GM03348 (cell line): ENCODE measurements around the gene HAVCR1.
A peak's percentile ranks its signal among the peaks of the same experiment; 100 is the strongest.
"Not testable (repeated sequence)": the region's sequence is repeated elsewhere in the genome, so short reads cannot be mapped to it uniquely, and the experiment has no call there.

Experiments used
- DNase-seq: peaks from one replicate; pipeline ENCODE4 v3.0.0; 2012; ENCODE audit warnings: low spot score

Gene HAVCR1

DNA sequence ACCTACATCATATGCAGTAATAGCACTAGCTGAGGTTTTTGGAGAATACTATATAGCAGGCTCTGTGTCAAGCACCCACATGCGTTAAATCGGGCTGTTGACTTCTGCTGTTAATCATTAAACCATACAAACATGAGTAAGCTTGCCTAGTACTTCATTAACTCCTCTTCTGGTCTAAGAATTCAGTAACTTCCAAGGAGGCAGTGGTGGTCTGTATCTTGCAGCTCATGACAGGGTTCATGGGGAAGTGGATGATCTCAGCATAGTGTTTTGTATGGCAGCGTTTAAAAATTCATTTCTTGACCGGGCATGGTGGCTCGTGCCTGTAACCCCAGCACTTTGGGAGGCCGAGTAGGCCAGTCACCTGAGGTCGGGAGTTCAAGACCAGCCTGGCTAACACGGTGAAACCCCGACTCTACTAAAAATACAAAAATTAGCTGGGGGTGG lies at the start of gene HAVCR1:
Gene HAVCR1, minus strand, starts transcription at position 24 of the 447 bp plus-strand sequence. CDS start 1,173 bp downstream, outside the sequence.
- no peak for DNase-seq

GRCh38 chr5:157107508-157107907 lies 48.6 kb upstream of the HAVCR1 start:
- no peak for DNase-seq

DNA sequence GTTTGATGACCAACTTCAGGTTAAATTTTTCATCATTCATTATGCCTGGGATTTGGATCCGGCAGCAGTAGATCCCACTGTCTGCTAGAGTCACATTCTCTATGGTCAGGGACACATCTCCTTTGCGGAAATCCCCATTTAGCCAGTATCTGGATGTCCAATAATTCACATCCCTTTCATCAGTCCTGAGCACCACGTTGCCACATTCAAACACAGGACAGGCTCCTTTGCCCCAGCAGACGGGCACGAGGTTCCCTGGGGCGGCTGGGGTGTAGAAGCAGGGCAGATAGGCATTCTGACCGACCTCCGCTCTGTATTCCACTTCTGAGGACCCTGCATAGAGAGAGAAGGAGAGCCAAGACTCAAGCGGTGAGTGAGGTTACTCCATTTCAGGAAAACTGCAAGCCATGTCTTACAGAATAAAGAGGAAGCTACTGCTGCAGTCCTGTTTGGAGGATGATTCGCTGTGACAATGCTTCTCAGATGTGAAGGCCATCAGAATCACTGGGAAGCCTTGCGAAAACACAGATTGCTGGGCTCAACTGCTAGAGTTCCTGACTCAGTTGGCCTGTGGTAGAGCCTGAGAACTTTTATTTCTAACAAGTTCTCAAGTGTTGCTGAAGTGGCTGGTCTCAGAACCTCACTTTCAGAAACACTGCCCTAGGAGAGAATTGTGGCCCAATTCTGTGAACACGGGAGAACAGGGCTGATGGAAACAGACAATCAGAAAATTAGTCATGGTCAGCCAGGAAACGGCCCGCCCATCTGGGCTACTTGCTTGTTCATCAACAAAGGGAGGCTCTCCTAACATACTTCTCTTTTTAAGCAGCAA lies 47.9 kb upstream of the HAVCR1 start:
- peak; percentile 11 for DNase-seq

DNA sequence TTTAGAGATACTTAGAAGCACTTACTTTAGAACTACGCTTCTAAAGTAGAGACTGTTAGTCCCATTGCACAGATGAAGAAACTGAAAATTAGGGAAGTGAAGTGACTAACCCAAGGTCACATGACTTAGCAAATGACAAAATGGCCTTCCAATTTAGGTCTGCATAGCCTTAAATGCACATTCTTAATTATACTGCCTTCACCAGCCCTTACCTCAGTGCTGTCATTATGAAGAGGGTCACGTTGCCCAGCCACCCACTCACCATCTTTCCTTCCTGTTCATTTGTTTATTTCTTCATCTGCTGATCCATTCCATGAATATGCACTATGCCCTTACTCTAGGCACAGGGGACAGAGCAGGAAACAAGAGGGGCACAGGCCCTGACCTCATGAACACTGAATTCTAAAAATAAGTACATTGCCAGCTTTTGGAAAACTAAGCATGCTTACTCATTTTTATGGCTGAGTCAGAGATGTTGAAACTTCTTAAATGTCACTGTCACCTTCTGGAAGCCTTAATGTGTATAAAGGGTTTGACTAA lies 41.3 kb upstream of the HAVCR1 start:
- DNase-seq: peak; percentile 29

GRCh38 chr5:157088342-157088990 lies 29.6 kb upstream of the HAVCR1 start:
- DNase-seq: no peak

GRCh38 chr5:157086751-157087359 lies 27.9 kb upstream of the HAVCR1 start:
- DNase-seq: no peak

DNA sequence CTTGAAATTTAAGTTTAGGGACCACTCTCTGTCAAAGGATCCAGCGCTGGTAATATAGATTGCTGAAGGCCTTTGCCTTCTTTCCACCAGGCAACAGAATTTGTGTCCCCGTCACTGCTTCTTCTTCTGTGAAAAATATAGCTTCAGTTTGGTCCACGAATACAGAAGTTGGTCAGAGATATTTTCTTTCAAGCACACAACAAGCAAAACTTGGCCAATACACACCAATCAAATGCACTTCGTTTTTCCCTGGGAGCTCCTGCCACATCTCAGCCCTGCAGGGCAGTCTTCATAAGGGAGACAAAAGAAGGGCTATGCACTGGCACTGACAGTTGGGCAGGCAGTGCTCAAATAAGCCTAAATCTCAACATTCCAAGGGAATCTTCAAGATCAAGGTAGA lies 27.0 kb upstream of the HAVCR1 start:
- no peak for DNase-seq

GRCh38 chr5:157080286-157080685 lies 21.4 kb upstream of the HAVCR1 start:
- no peak for DNase-seq

DNA sequence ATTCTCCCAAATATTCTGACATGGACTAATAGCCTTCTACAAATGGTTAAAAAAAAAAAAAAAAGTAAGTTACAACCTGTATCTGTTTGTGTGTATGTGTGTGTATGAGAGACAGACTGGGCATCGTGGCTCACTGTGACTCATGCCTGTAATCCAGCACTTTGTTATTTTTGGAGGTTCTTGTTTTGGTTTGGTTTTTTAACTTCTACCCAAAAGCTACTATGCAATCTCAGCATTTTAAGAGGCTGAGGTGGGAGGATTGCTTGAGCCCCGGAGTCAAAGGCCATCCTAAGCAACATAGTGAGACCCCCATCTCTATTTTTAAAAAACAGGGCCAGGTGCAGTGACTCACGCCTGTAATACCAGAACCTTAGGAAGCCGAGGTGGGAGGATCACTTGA lies 17.6 kb upstream of the HAVCR1 start:
- peak; percentile 14 for DNase-seq

- no peak for DNase-seq
These were observed 13.6 kb upstream of the HAVCR1 start for GRCh38 chr5:157072508-157072907.

DNA sequence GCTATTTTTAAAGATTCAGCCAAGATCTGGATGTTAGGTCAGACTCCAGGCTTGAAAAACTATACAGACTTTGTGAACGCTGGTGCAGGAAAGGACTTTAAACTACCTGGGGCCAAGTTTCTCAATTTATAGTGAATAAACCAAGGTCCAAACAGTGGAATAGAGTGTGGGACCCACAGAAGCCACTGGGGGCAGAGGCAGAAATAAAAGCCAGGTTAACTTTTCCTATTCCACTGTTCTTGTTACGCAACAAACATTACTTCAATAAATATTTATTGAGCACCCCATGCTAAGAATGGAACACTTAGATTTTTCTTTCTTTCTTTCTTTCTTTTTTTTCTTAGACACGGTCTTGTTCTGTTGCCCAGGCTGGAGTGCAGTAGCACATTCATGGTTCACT lies 11.0 kb upstream of the HAVCR1 start:
- DNase-seq: no peak

- DNase-seq: no peak
These were observed 9.9 kb upstream of the HAVCR1 start for GRCh38 chr5:157068785-157069184.

DNA sequence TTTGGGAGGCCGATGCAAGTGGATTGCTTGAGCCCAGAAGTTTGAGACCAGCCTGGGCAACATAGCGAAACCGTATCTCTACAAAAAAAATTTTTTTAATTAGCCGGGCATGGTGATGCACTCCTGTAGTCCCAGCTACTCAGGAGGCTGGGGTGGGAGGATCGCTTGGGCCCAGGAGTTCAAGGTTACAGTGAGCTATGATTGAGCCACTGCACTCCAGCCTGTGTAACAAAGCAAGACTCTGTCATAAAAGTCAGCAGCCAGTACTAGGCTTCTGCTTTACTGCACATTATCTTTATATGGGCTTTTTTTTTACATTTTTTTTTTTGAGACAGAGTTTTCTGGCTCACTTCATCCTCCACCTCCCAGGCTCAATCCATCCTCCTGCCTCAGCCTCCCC lies 9.4 kb upstream of the HAVCR1 start:
- no peak for DNase-seq

GRCh38 chr5:157067005-157067404 lies 8.1 kb upstream of the HAVCR1 start:
- DNase-seq: no peak

DNA sequence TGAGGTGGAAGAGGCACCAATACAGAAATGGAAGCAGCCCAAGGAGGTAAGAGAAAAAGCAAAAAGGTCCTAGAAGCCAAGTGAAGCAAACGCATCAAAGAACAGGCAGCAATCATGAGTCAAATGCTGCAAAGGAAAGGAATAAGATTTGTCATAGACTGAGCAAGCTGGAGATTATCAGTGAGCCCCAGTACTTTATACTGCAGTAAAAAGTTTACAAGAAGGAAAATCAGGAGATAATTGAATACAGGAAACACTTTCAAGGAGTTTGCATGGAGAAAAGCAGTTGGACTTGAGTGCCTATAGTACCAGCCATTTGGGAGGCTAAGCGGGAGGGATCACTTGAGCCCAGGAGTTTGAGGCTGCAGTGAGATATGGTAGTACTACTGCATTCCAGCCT lies 7.2 kb upstream of the HAVCR1 start:
- no peak for DNase-seq

DNA sequence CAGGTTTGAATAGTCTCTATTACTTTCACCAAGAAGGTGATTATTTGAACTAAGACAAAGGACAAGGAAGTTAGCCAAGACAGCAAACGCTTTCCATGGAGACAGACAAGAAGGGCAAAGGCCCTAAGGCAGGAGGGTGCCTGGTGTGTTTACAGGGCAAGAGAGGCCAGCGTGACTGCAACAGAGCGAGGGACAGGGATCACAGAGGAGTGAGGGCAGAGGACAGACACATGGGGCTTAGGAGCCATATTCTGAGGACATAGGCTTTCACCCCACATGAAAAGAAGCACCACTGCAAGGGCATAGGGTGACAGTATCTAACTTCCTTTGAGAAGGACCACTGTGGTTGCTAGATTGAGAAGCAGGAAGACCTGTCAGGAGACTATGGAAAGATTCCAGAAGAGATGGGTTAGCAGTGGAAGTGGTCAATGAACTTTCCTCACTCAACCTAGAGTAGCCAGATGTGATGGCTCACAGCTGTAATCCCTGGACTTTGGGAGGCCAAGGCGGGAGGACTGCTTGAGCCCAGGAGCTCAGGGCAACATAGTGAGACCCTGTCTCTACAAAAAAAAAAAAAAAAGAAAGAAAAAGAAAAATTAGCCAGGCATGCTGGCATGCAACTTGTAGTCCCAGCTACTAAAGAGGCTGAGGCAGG lies 5.0 kb upstream of the HAVCR1 start:
- DNase-seq: no peak

GRCh38 chr5:157059891-157060290 lies 975 bp upstream of the HAVCR1 start:
- DNase-seq: no peak

- no peak for DNase-seq
These were observed 1.2 kb downstream of the HAVCR1 start for GRCh38 chr5:157057459-157058370.

GRCh38 chr5:157056848-157057247 lies 2.1 kb downstream of the HAVCR1 start:
- not testable (repeated sequence) for DNase-seq

- no peak for DNase-seq
These were observed 7.2 kb downstream of the HAVCR1 start for GRCh38 chr5:157051604-157052245.

- no peak for DNase-seq
These were observed 8.9 kb downstream of the HAVCR1 start for GRCh38 chr5:157050050-157050449.
